Neutrophil (primary cell): ENCODE data around the gene MRPL14.

Experiments
- H3K27ac ChIP-seq: fragments of 200-600 bp; sonication (generic); 2 replicates; pipeline ENCODE4 v1.5.1; 2016; ENCODE audit warnings: mild to moderate bottlenecking, moderate library complexity
- H3K27me3 ChIP-seq: fragments of 200-600 bp; sonication (generic); 2 replicates; pipeline ENCODE4 v1.6.0; 2016; ENCODE audit warnings: mild to moderate bottlenecking
- H3K36me3 ChIP-seq: fragments of 200-600 bp; sonication (generic); 2 replicates; pipeline ENCODE4 v1.5.1; 2017
- H3K4me1 ChIP-seq, 2 experiments: fragments of 200-600 bp in 1 of 2; sonication (generic) in 1 of 2; 1 replicate in 1 of 2; 2 replicates in 1 of 2; pipeline versions ENCODE4 v1.5.1 to v1.6.1; 2013 to 2016; ENCODE audit warnings: low read depth in 1 of 2, low read length in 1 of 2, mild to moderate bottlenecking in 1 of 2, moderate library complexity in 1 of 2; ENCODE audit not compliant: control insufficient read depth in 1 of 2, insufficient read depth in 1 of 2
- H3K4me3 ChIP-seq, 2 experiments: fragments of 200-600 bp in 1 of 2; sonication (generic) in 1 of 2; 1 replicate in 1 of 2; 2 replicates in 1 of 2; pipeline ENCODE4 v1.5.1; 2013 to 2016; ENCODE audit warnings: low read depth in 1 of 2, low read length in 1 of 2, mild to moderate bottlenecking in 1 of 2, moderate library complexity in 1 of 2
- H3K9me3 ChIP-seq: fragments of 200-600 bp; sonication (generic); 2 replicates; pipeline ENCODE4 v1.5.1; 2016
- TF ChIP-seq, protein P1 (sequence below): fragments of 200-600 bp; sonication (generic); IDR thresholded peaks from 2 replicates; pipeline ENCODE4 v1.5.1; 2016; ENCODE audit warnings: antibody characterized with exemption

Gene MRPL14

DNA sequence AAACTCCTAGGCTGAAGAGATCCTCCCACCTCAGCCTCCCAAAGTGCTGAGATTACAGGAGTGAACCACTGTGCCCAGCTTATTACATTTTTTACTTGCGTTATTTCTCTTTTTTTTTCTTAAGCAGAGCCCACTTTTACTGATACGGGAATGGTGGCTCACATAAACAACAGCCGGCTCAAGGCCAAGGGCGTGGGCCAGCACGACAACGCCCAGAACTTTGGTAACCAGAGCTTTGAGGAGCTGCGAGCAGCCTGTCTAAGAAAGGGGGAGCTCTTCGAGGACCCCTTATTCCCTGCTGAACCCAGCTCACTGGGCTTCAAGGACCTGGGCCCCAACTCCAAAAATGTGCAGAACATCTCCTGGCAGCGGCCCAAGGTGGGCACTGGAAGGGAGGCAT, 41.9 kb upstream of the MRPL14 start:
- peaks cover 5% of the 10 kb centered on the region for H3K27me3 ChIP-seq
- no peak overlapping the region for H3K27ac ChIP-seq
- TF ChIP-seq, protein P1, sequence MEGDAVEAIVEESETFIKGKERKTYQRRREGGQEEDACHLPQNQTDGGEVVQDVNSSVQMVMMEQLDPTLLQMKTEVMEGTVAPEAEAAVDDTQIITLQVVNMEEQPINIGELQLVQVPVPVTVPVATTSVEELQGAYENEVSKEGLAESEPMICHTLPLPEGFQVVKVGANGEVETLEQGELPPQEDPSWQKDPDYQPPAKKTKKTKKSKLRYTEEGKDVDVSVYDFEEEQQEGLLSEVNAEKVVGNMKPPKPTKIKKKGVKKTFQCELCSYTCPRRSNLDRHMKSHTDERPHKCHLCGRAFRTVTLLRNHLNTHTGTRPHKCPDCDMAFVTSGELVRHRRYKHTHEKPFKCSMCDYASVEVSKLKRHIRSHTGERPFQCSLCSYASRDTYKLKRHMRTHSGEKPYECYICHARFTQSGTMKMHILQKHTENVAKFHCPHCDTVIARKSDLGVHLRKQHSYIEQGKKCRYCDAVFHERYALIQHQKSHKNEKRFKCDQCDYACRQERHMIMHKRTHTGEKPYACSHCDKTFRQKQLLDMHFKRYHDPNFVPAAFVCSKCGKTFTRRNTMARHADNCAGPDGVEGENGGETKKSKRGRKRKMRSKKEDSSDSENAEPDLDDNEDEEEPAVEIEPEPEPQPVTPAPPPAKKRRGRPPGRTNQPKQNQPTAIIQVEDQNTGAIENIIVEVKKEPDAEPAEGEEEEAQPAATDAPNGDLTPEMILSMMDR = no peak

DNA sequence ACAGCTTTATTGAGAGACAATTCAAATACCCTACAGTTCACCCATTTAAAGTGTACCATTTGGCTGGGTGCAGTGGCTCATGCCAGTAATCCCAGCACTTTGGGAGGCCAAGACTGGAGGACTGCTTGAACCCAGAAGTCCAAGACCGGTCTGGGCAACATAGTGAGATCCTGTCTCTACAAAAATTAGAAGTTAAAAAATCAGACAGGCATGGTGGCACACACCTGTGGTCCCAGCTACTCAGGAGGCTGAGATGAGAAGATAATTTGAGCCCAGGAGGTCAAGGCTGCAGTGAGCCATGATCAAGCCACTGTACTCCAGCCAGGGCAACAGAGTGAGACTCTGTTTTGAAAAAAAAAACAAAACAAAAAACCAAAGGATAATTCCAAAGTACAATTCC, 40.3 kb upstream of the MRPL14 start:
- H3K4me1 ChIP-seq = no peaks in the 10 kb centered on the region
- no peaks in the 10 kb centered on the region for H3K9me3 ChIP-seq
- H3K27ac ChIP-seq = no peak overlapping the region
- no peaks in the 10 kb centered on the region for H3K36me3 ChIP-seq
- H3K27me3 ChIP-seq = peaks cover 7% of the 10 kb centered on the region
- no peak overlapping the region for H3K4me3 ChIP-seq
- TF ChIP-seq, protein P1 = no peak

More for the DNA sequence above, 41.9 kb upstream of the MRPL14 start:
- Histone ChIP-seq H3K4me1 (peaks cover 0 to 3% of the 10 kb centered on the region in 2 experiments), H3K4me3 (no peak overlapping the region), H3K9me3 (no peaks in the 10 kb centered on the region), H3K36me3 (no peaks in the 10 kb centered on the region)

DNA sequence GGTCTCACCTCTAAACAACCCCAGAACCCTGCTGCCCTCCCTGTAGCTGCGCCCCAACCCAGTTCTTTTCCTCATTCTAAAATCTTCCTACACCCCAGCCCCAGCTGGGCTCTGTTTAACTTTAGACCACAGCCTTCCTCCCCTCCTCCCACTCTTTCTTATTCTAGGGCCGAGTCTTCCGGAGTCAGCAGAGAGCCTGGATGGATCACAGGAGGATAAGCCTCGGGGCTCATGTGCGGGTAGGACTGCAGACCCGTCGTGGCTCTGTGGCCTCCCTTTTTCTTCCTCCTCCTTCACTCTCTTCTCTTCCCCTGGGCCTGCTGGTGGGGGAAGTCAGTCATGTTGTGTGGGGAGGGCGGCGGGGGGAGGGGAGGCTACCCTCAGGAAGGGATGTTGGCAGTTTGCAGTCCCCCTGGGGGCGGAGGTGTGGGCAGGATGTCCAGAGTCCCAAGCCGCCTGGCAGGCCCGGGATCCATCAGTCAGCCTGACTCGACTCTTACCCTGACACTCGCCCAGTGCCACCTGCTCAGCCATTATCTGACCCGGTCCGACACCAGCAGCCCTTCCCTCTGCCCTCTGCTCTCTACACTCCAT, 39.4 kb upstream of the MRPL14 start:
- Histone ChIP-seq H3K27ac (no peak overlapping the region), H3K4me1 (no peaks in the 10 kb centered on the region), H3K36me3 (no peaks in the 10 kb centered on the region), H3K4me3 (no peak overlapping the region), H3K9me3 (no peaks in the 10 kb centered on the region), H3K27me3 (peaks cover 7% of the 10 kb centered on the region)
- TF ChIP-seq, protein P1 = no peak

DNA sequence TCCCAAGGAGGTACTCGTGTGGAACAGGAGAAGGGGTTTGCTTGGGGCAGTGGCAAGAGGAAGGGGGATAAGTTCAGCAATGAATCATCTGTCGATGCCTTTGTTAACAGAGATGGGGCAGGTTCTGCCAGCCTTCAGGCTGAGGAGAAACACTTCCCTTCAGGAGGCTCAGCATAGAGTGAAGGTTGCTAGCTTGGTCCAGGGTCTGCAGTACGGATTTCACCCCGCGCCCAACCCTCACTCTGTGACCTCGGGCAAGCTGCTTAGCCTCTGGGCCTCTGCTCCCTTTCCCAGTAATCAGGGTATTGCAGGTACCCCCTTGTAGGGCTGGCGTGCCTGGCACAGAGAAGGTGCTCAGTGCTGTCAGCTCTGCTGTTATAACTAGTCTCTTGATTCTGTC, 38.9 kb upstream of the MRPL14 start:
- Histone ChIP-seq H3K27me3 (peaks cover 7% of the 10 kb centered on the region), H3K4me3 (no peak overlapping the region), H3K27ac (no peak overlapping the region), H3K9me3 (no peaks in the 10 kb centered on the region), H3K4me1 (no peaks in the 10 kb centered on the region), H3K36me3 (no peaks in the 10 kb centered on the region)
- TF ChIP-seq, protein P1 = no peak

GRCh38 chr6:44162876-44163625, 35.8 kb upstream of the MRPL14 start:
- Histone ChIP-seq H3K4me3 (no peak overlapping the region), H3K27ac (no peak overlapping the region), H3K9me3 (no peaks in the 10 kb centered on the region), H3K4me1 (no peaks in the 10 kb centered on the region), H3K27me3 (peaks cover 7% of the 10 kb centered on the region), H3K36me3 (no peaks in the 10 kb centered on the region)
- TF ChIP-seq, protein P1 = no peak
